Lower leg skin (tissue), 4 donors: ENCODE results near the gene SEMA3C. TPM values are rescaled to one million over a fixed set of nuclear protein-coding genes. Genes with fewer than 3 reads are reported as not detected.

ENCODE experiments used
- DNase-seq, 2 donors: peaks; one replicate each; pipeline ENCODE4 v3.0.0-alpha.2; 2019; ENCODE audit warnings: low spot score in 2 of 2
- H3K4me3 ChIP-seq: fragments of 200-600 bp; sonication (generic); 2 replicates; pipeline ENCODE4 v1.5.1; 2017; ENCODE audit warnings: mild to moderate bottlenecking, low read depth; ENCODE audit not compliant: poor library complexity, severe bottlenecking
- CTCF ChIP-seq, 3 donors: fragments of 450-650 bp; IDR thresholded peaks; one replicate each; pipeline ENCODE4 v1.5.1; 2016; ENCODE audit warnings: antibody characterized with exemption in 3 of 3, mild to moderate bottlenecking in 3 of 3, moderate library complexity in 2 of 3
- POLR2A ChIP-seq, 2 donors: fragments of 450-650 bp; IDR thresholded peaks; one replicate each; pipeline ENCODE4 v1.6.1; 2016 to 2017; ENCODE audit warnings: antibody characterized with exemption in 2 of 2, mild to moderate bottlenecking in 1 of 2, moderate library complexity in 1 of 2
- WGBS, 2 donors: methylation state at CpG; one replicate each; pipeline ENCODE4 v1.1.5; 2018; 5-methylcytosine and 5-hydroxymethylcytosine counted together
- intact Hi-C: fragments of 100-400 bp; cut with DNase I; formaldehyde crosslinking; loops from one replicate; pipeline ENCODE4 v1.15.0; 2023; ENCODE audit warnings: low total_unique reads
- total RNA-seq, 4 donors: library from RNA; depleted of rRNA; stranded (reverse); fragments of >200 nt; gene quantifications; one replicate each; pipeline ENCODE4 v1.1.0, GENCODE V29; 2016

The SEMA3C gene
- total RNA-seq, 4 donors from 2014 or later, result 53.0 to 96.6 (median 70.7) TPM

GRCh38 chr7:80873140-80873539, 45.7 kb downstream of the SEMA3C start:
- WGBS, 2 donors, result 70 to 74% methylated on average over 5 of the region's 5 CpGs
- intact Hi-C loops, result no loop called here

GRCh38 chr7:80871228-80871627, 47.6 kb downstream of the SEMA3C start:
- no peak for DNase-seq
- TF ChIP-seq CTCF (IDR thresholded peaks at IDR 0.05) (no peak), POLR2A (IDR thresholded peaks at IDR 0.05) (no peak)
- 60 to 69% methylated on average over 2 of the region's 2 CpGs for WGBS, 2 donors
- H3K4me3 ChIP-seq, result no peak overlapping the region
- intact Hi-C loops, result no loop called here

More at GRCh38 chr7:80873140-80873539, 45.7 kb downstream of the SEMA3C start:
- no peak for DNase-seq
- H3K4me3 ChIP-seq, result no peak overlapping the region
- TF ChIP-seq CTCF (IDR thresholded peaks at IDR 0.05) (no peak), POLR2A (IDR thresholded peaks at IDR 0.05) (no peak)

- intact Hi-C loops, result no loop called here
- no peak for DNase-seq
- WGBS, 2 donors, result 51 to 60% methylated on average over 4 of the region's 4 CpGs
- no peak overlapping the region for H3K4me3 ChIP-seq
- TF ChIP-seq CTCF (IDR thresholded peaks at IDR 0.05), result no peak
- no peak for TF ChIP-seq POLR2A (IDR thresholded peaks at IDR 0.05)
Observed at GRCh38 chr7:80870813-80871212, 48.0 kb downstream of the SEMA3C start.

- TF ChIP-seq POLR2A (IDR thresholded peaks at IDR 0.05) (no peak), CTCF (IDR thresholded peaks at IDR 0.05) (no peak)
- DNase-seq, result no peak
- 87 to 90% methylated on average over 6 of the region's 6 CpGs for WGBS, 2 donors
- H3K4me3 ChIP-seq, result no peak overlapping the region
- intact Hi-C loops, result no loop called here
Observed at GRCh38 chr7:80869821-80870751, 48.8 kb downstream of the SEMA3C start.

- TF ChIP-seq POLR2A (IDR thresholded peaks at IDR 0.05) (no peak), CTCF (IDR thresholded peaks at IDR 0.05) (no peak)
- H3K4me3 ChIP-seq, result no peak overlapping the region
- WGBS, 2 donors, result 58 to 66% methylated on average over 4 of the region's 4 CpGs
- intact Hi-C loops, result no loop called here
- DNase-seq, result no peak
Observed at GRCh38 chr7:80869106-80869784, 49.6 kb downstream of the SEMA3C start.
